ENCODE data around the gene OPA3.

Gene OPA3

DNA sequence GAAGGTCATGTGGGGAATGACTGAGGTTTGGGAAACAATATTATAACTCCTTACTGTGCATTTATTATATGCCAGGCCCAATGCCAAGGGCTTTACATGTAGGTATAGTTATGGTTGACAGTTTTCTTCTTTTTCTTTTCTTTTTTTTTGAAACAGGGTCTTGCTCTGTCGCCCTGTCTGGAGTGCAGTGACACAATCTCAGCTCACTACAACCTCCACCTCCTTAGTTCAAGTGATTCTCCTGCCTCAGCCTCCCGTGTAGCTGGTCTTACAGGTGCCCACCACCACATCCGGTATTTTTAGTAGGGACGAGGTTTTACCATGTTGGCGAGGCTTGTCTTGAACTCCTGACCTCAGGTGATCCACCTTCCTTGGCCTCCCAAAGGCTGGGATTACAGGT lies 101.6 kb downstream of the OPA3 start:
- DNase-seq (ENCODE audit: low read depth in 2 of 2) = no peak

DNA sequence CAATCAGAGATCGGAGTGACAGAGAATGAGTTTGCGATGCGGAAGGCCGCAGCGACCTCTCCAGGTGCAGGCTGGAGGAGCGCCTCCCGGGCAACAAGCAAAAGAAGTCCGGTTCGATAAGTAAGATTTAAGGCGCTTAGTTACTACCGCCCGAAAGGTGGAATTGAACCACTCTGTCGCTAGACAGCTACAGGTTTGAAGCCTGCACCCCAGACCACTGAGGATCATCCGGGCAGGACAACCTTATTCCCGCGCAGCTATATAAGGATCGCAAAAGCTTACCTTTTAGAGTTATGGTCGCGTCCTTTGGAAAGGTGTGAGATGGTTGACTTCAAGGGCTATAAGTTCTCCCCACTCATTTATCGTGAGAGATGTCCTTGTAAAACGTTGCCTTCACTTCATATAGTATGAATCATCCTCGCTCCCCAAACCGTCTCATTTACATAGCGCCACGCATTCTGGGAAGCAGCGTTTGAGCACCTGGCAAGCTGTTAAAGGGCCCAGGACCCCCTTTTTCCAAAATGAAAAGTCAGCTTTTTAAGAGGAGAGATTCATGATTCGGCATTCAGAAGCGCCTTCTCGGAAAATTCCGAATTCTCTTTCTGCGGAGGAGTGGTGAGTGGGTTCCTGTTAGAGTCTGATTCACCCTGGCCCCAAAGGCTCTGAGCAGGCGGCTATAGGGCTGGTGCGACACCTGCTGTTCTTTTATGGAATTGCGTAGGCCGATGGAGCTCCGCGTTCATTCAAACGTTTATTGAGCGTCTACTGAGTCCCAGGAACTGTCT lies 106.0 kb downstream of the OPA3 start:
- peak; percentile 86 to 90 for DNase-seq (ENCODE audit: low read depth in 2 of 2)

DNA sequence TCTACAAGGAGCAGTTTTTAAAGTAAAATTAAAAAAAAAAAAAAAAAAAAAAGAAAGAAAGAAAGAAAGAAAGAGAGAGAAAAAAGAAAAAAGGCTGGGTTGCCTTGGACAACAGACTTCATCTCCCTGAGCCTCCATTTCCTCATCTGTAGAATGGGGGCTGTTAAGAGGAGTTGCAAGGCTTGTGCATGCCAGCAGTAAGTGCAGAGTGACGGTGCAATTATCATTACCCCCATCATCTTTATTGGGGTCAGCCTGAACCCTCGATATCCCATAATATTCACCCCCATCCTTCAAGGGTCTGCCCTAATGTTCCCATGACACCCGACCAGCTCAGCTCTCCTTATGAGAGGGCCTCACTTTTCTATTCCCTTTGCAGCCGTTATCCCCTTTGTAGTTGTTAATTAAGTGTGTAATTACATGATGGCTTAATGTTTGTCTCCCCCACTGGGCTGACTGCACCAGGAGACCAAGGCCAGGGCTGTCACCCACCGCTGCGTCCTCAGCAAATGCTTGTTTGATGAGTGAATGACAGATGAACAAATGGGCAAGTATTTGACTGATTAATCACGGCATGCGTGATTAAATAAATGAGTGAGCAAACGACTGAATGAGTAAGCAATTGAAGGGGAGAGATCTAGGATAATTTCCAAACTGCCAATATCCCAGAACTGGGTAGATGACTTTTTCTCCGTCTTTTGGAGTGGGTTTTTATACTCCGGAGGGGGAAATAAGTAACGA lies 106.7 kb downstream of the OPA3 start:
- no peak for DNase-seq (ENCODE audit: low read depth in 2 of 2)

Measured in stimulated activated CD4-positive, alpha-beta T cell treated with anti-CD3 and anti-CD28 coated beads, Interleukin-15, amount 100 ng/mL, for 48 hours (primary cell).